Esophagus squamous epithelium (tissue), 4 donors: ENCODE data around the gene PGAM4.
"Not testable (repeated sequence)": the region's sequence is repeated elsewhere in the genome, so short reads cannot be mapped to it uniquely, and the experiment has no call there.

Source experiments
- CTCF ChIP-seq, 6 experiments: fragments of 450-650 bp in 4 of 6; fragments of 200-600 bp in 2 of 6; sonication (generic) in 2 of 6; IDR thresholded peaks; one replicate each; pipeline ENCODE4 v1.5.1; 2016 to 2019; ENCODE audit warnings: antibody characterized with exemption in 6 of 6, mild to moderate bottlenecking in 4 of 6, moderate library complexity in 4 of 6
- POLR2A ChIP-seq, 4 donors: fragments of 450-650 bp; IDR thresholded peaks; one replicate each; pipeline ENCODE4 v1.6.1; 2017; ENCODE audit warnings: antibody characterized with exemption in 4 of 4, mild to moderate bottlenecking in 4 of 4, moderate library complexity in 3 of 4

GRCh38 chrX:77945031-77945430 is 24.4 kb downstream of the PGAM4 start:
- not testable (repeated sequence) for TF ChIP-seq CTCF, POLR2A (IDR thresholded peaks at IDR 0.05)
